HepG2 (cell line): Measurements from ENCODE around the gene ABHD1. TPM values are rescaled to one million over a fixed set of nuclear protein-coding genes. Genes with fewer than 3 reads are reported as not detected.

ENCODE experiments used
- HOXD1 ChIP-seq: sonication (generic); formaldehyde crosslinking; IDR thresholded peaks from 2 replicates; pipeline ENCODE4 v1.5.0; 2020; ENCODE audit warnings: missing genetic modification reagents
- KDM4B ChIP-seq: sonication (generic); formaldehyde crosslinking; IDR thresholded peaks from 2 replicates; pipeline ENCODE4 v1.4.0; 2020; ENCODE audit warnings: missing genetic modification reagents
- MBNL3 ChIP-seq: fragments of 250-450 bp; sonication (Bioruptor Pico); conservative IDR thresholded peaks from 2 replicates; pipeline ENCODE4 v1.8.0; 2022; ENCODE audit warnings: mild to moderate bottlenecking, inconsistent platforms
- MEIS1 ChIP-seq: sonication (generic); formaldehyde crosslinking; IDR thresholded peaks from 2 replicates; pipeline ENCODE4 v1.9.0; 2021; ENCODE audit warnings: mild to moderate bottlenecking, missing genetic modification reagents, moderate library complexity, borderline replicate concordance
- PAF1 ChIP-seq: IDR thresholded peaks from 2 replicates; pipeline ENCODE4 v1.6.1; 2016; ENCODE audit warnings: missing genetic modification reagents, missing compliant biosample characterization
- TMF1 ChIP-seq: sonication (generic); formaldehyde crosslinking; IDR thresholded peaks from 2 replicates; pipeline ENCODE4 v1.8.1; 2022; ENCODE audit warnings: low read depth, missing genetic modification reagents
- TRIM24 ChIP-seq: sonication (generic); formaldehyde crosslinking; IDR thresholded peaks from 2 replicates; pipeline ENCODE4 v1.8.0; 2022; ENCODE audit warnings: mild to moderate bottlenecking, missing genetic modification reagents
- U2AF2 ChIP-seq: fragments of 200-400 bp; formaldehyde crosslinking; IDR thresholded peaks from 2 replicates; pipeline ENCODE4 v1.6.1; 2017; ENCODE audit warnings: low read depth, mild to moderate bottlenecking, low read length
- ZFX ChIP-seq: sonication (generic); formaldehyde crosslinking; IDR thresholded peaks from 2 replicates; pipeline ENCODE4 v1.4.0; 2020; ENCODE audit warnings: mild to moderate bottlenecking, low read depth, missing genetic modification reagents, moderate library complexity
- ZNF431 ChIP-seq: sonication (generic); formaldehyde crosslinking; IDR thresholded peaks from 2 replicates; pipeline ENCODE4 v1.9.0; 2022; ENCODE audit warnings: missing genetic modification reagents, low read depth, mild to moderate bottlenecking, borderline replicate concordance
- ZNF484 ChIP-seq: sonication (generic); formaldehyde crosslinking; IDR thresholded peaks from 2 replicates; pipeline ENCODE4 v1.5.1; 2020; ENCODE audit warnings: mild to moderate bottlenecking, low read depth, missing genetic modification reagents, borderline replicate concordance
- ZNF496 ChIP-seq: sonication (generic); formaldehyde crosslinking; IDR thresholded peaks from 2 replicates; pipeline ENCODE4 v1.8.1; 2023; ENCODE audit warnings: mild to moderate bottlenecking, moderate library complexity, missing genetic modification reagents; ENCODE audit not compliant: insufficient replicate concordance
- ZNF644 ChIP-seq: IDR thresholded peaks from 2 replicates; pipeline ENCODE4 v1.6.1; 2016; ENCODE audit warnings: low read depth
- ZNF839 ChIP-seq: sonication (generic); formaldehyde crosslinking; IDR thresholded peaks from 2 replicates; pipeline ENCODE4 v1.4.0; 2020; ENCODE audit warnings: missing genetic modification reagents, mild to moderate bottlenecking, borderline replicate concordance
- ZSCAN12 ChIP-seq: sonication (generic); formaldehyde crosslinking; IDR thresholded peaks from 2 replicates; pipeline ENCODE4 v1.9.0; 2021; ENCODE audit warnings: mild to moderate bottlenecking, missing genetic modification reagents
- ZSCAN31 ChIP-seq: sonication (generic); formaldehyde crosslinking; IDR thresholded peaks from 2 replicates; pipeline ENCODE4 v1.5.0; 2020; ENCODE audit warnings: low read depth, mild to moderate bottlenecking, missing genetic modification reagents
- polyA plus RNA-seq, 8 experiments: library from polyadenylated mRNA; depleted of rRNA in 3 of 8; stranded (reverse) in 7 of 8; unstranded in 1 of 8; fragments of >200 nt; fragmentation: Illumina TruSeq in 4 of 8; extraction: Trizol in 4 of 8; gene quantifications; 2 replicates each; pipeline versions ENCODE4 v1.2.1 to v1.2.3, GENCODE V29; 2011 to 2016; ENCODE audit warnings: low read depth in 4 of 8, missing spikeins in 1 of 8, mixed read lengths in 1 of 8; ENCODE audit not compliant: insufficient read depth in 1 of 8
- total RNA-seq, 5 experiments: library from RNA; depleted of rRNA; stranded (reverse); fragments of >200 nt; fragmentation: Illumina TruSeq; extraction: Trizol; gene quantifications; 2 replicates each; pipeline ENCODE4 v1.2.3, GENCODE V29; 2016; ENCODE audit warnings: low read depth in 1 of 5
- TF ChIP-seq, protein P1 (sequence below): sonication (generic); formaldehyde crosslinking; IDR thresholded peaks from 2 replicates; pipeline ENCODE4 v1.8.0; 2022; ENCODE audit warnings: mild to moderate bottlenecking, missing genetic modification reagents, moderate library complexity
- TF ChIP-seq, protein P2 (sequence below): sonication (generic); formaldehyde crosslinking; IDR thresholded peaks from 2 replicates; pipeline ENCODE4 v1.5.1; 2020; ENCODE audit warnings: missing genetic modification reagents, mild to moderate bottlenecking, borderline replicate concordance
- TF ChIP-seq, protein P3 (sequence below): sonication (generic); formaldehyde crosslinking; IDR thresholded peaks from 2 replicates; pipeline ENCODE4 v1.5.0; 2020; ENCODE audit warnings: mild to moderate bottlenecking, missing genetic modification reagents
- TF ChIP-seq, protein P4 (sequence below): sonication (generic); formaldehyde crosslinking; IDR thresholded peaks from 2 replicates; pipeline ENCODE4 v1.8.1; 2023; ENCODE audit warnings: mild to moderate bottlenecking, inconsistent platforms, moderate library complexity, missing genetic modification reagents, borderline replicate concordance
- TF ChIP-seq, protein P5 (sequence below): IDR thresholded peaks from 2 replicates; pipeline ENCODE4 v1.6.1; 2016; ENCODE audit warnings: missing biosample characterization, missing genetic modification reagents, low read depth

ABHD1 gene
- total and polyA plus RNA-seq, 2 of the 13 experiments (the other 11 are each of a cell fraction or from before 2014, with no cell fraction given), result 0.04 to 0.81 TPM

DNA sequence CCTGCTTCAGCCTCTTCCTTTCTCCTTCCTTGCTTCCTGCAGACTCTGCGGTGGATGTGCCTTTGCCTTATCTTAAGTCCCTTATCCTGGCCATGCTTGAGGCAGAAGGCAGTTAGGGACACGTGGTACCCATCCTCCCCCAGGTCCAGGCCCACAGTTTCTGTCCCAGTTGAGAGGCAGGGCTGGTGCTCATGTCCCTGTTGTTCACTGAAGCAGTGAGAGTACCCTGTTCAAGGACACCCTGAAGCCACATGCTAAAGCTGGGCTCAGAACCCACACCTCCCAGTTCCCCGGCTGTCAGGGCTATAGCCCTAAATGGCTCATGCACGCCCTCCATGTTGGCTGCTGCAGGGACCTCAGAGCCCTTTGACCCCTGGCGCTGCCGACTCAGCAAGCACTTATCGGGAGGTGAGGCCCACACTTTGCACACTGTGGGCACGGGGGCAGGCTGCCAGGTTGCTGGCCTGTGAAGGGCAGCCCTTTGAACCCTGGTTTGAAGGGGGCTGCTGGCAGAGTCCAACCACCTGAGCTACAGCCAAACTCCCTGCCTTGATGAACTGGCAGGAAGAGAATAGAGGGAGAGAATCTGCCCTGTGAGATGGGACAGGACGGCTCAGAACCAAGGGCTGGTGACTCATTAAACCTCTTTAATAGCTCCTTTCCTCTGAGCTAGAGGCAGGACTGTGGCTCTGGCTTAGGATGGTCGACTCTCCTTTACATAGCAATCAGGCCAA, 30.8 kb upstream of the ABHD1 start (continued):
- TF ChIP-seq ZNF431 (CRISPR knock-in tag) (peak; percentile 96), ZSCAN12 (no peak), ZSCAN31 (CRISPR knock-in tag) (no peak), PAF1 (CRISPR knock-in tag) (peak; percentile 65), MEIS1 (CRISPR knock-in tag) (no peak; the same call in 1 of the 2 replicates), ZNF839 (CRISPR knock-in tag) (peak; percentile 33; the same call in 1 of the 2 replicates), KDM4B (CRISPR knock-in tag) (peak; percentile 52; the same call in 1 of the 2 replicates), TMF1 (CRISPR knock-in tag) (no peak), MBNL3 (CRISPR knock-in tag) (no peak), U2AF2 (no peak), ZFX (CRISPR knock-in tag) (peak; percentile 79), HOXD1 (CRISPR knock-in tag) (peak; percentile 26; the same call in 1 of the 2 replicates), ZNF484 (CRISPR knock-in tag) (no peak), ZNF496 (no peak), TRIM24 (CRISPR knock-in tag) (no peak), ZNF644 (CRISPR knock-in tag) (peak; percentile 89; the same call in 1 of the 2 replicates)
- TF ChIP-seq, protein P1, sequence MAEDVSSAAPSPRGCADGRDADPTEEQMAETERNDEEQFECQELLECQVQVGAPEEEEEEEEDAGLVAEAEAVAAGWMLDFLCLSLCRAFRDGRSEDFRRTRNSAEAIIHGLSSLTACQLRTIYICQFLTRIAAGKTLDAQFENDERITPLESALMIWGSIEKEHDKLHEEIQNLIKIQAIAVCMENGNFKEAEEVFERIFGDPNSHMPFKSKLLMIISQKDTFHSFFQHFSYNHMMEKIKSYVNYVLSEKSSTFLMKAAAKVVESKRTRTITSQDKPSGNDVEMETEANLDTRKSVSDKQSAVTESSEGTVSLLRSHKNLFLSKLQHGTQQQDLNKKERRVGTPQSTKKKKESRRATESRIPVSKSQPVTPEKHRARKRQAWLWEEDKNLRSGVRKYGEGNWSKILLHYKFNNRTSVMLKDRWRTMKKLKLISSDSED (CRISPR knock-in tag), result no peak
- TF ChIP-seq, protein P2, sequence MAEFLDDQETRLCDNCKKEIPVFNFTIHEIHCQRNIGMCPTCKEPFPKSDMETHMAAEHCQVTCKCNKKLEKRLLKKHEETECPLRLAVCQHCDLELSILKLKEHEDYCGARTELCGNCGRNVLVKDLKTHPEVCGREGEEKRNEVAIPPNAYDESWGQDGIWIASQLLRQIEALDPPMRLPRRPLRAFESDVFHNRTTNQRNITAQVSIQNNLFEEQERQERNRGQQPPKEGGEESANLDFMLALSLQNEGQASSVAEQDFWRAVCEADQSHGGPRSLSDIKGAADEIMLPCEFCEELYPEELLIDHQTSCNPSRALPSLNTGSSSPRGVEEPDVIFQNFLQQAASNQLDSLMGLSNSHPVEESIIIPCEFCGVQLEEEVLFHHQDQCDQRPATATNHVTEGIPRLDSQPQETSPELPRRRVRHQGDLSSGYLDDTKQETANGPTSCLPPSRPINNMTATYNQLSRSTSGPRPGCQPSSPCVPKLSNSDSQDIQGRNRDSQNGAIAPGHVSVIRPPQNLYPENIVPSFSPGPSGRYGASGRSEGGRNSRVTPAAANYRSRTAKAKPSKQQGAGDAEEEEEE (CRISPR knock-in tag), result peak; percentile 86; the same call in 1 of the 2 replicates
- TF ChIP-seq, protein P3, sequence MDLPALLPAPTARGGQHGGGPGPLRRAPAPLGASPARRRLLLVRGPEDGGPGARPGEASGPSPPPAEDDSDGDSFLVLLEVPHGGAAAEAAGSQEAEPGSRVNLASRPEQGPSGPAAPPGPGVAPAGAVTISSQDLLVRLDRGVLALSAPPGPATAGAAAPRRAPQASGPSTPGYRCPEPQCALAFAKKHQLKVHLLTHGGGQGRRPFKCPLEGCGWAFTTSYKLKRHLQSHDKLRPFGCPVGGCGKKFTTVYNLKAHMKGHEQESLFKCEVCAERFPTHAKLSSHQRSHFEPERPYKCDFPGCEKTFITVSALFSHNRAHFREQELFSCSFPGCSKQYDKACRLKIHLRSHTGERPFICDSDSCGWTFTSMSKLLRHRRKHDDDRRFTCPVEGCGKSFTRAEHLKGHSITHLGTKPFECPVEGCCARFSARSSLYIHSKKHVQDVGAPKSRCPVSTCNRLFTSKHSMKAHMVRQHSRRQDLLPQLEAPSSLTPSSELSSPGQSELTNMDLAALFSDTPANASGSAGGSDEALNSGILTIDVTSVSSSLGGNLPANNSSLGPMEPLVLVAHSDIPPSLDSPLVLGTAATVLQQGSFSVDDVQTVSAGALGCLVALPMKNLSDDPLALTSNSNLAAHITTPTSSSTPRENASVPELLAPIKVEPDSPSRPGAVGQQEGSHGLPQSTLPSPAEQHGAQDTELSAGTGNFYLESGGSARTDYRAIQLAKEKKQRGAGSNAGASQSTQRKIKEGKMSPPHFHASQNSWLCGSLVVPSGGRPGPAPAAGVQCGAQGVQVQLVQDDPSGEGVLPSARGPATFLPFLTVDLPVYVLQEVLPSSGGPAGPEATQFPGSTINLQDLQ (CRISPR knock-in tag), result peak; percentile 96
- TF ChIP-seq, protein P4, sequence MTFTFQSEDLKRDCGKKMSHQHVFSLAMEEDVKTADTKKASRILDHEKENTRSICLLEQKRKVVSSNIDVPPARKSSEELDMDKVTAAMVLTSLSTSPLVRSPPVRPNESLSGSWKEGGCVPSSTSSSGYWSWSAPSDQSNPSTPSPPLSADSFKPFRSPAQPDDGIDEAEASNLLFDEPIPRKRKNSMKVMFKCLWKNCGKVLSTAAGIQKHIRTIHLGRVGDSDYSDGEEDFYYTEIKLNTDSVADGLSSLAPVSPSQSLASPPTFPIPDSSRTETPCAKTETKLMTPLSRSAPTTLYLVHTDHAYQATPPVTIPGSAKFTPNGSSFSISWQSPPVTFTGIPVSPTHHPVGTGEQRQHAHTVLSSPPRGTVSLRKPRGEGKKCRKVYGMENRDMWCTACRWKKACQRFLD (CRISPR knock-in tag), result no peak
- TF ChIP-seq, protein P5, sequence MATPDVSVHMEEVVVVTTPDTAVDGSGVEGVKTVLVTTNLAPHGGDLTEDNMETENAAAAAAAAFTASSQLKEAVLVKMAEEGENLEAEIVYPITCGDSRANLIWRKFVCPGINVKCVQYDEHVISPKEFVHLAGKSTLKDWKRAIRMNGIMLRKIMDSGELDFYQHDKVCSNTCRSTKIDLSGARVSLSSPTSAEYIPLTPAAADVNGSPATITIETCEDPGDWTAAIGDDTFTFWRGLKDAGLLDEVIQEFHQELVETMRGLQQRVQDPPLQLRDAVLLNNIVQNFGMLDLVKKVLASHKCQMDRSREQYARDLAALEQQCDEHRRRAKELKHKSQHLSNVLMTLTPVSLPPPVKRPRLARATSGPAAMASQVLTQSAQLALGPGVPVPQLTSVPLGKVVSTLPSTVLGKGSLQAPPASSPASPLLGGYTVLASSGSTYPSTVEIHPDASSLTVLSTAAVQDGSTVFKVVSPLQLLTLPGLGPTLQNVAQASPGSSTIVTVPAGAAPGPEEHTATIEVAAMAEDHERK, result no peak
